HepG2 (cell line): Measurements from ENCODE around the gene TTC31. TPM values are rescaled to one million over a fixed set of nuclear protein-coding genes. Genes with fewer than 3 reads are reported as not detected.

Experiments used
- FIP1L1 ChIP-seq: fragments of 200-400 bp; formaldehyde crosslinking; IDR thresholded peaks from 2 replicates; pipeline ENCODE4 v1.6.1; 2018; ENCODE audit warnings: low read depth, mild to moderate bottlenecking, low read length, moderate library complexity, borderline replicate concordance; ENCODE audit not compliant: insufficient read depth
- IRF2 ChIP-seq: IDR thresholded peaks from 2 replicates; pipeline ENCODE4 v1.6.1; 2018; ENCODE audit warnings: missing genetic modification reagents, missing compliant biosample characterization
- PHF5A ChIP-seq: IDR thresholded peaks from one replicate; pipeline ENCODE4 v1.6.1; 2018; ENCODE audit warnings: low read depth, missing genetic modification reagents; ENCODE audit not compliant: unreplicated experiment
- TBP ChIP-seq: sonication (generic); formaldehyde crosslinking; IDR thresholded peaks from 2 replicates; pipeline ENCODE4 v1.5.0; 2020; ENCODE audit warnings: missing genetic modification reagents
- WIZ ChIP-seq: sonication (generic); formaldehyde crosslinking; IDR thresholded peaks from 2 replicates; pipeline ENCODE4 v1.5.1; 2020; ENCODE audit warnings: mild to moderate bottlenecking, missing genetic modification reagents
- ZBTB21 ChIP-seq: sonication (generic); formaldehyde crosslinking; IDR thresholded peaks from 2 replicates; pipeline ENCODE4 v1.4.0; 2020; ENCODE audit warnings: missing genetic modification reagents
- ZBTB8A ChIP-seq: sonication (generic); formaldehyde crosslinking; IDR thresholded peaks from 2 replicates; pipeline ENCODE4 v1.4.0; 2020; ENCODE audit warnings: mild to moderate bottlenecking, low read depth, missing genetic modification reagents, borderline replicate concordance
- ZMAT3 ChIP-seq: sonication (generic); formaldehyde crosslinking; conservative IDR thresholded peaks from 2 replicates; pipeline ENCODE4 v1.7.0; 2021; ENCODE audit warnings: missing genetic modification reagents
- ZNF296 ChIP-seq: sonication (generic); formaldehyde crosslinking; conservative IDR thresholded peaks from 2 replicates; pipeline ENCODE4 v1.5.0; 2020; ENCODE audit warnings: mild to moderate bottlenecking, missing genetic modification reagents
- ZNF34 ChIP-seq: sonication (generic); formaldehyde crosslinking; IDR thresholded peaks from 2 replicates; pipeline ENCODE4 v1.4.0; 2020; ENCODE audit warnings: mild to moderate bottlenecking, missing genetic modification reagents, borderline replicate concordance
- ZNF44 ChIP-seq: sonication (generic); formaldehyde crosslinking; IDR thresholded peaks from 2 replicates; pipeline ENCODE4 v1.5.1; 2020; ENCODE audit warnings: mild to moderate bottlenecking, missing genetic modification reagents
- ZNF484 ChIP-seq: sonication (generic); formaldehyde crosslinking; IDR thresholded peaks from 2 replicates; pipeline ENCODE4 v1.5.1; 2020; ENCODE audit warnings: mild to moderate bottlenecking, low read depth, missing genetic modification reagents, borderline replicate concordance
- polyA plus RNA-seq, 8 experiments: library from polyadenylated mRNA; depleted of rRNA in 3 of 8; stranded (reverse) in 7 of 8; unstranded in 1 of 8; fragments of >200 nt; fragmentation: Illumina TruSeq in 4 of 8; extraction: Trizol in 4 of 8; gene quantifications; 2 replicates each; pipeline versions ENCODE4 v1.2.1 to v1.2.3, GENCODE V29; 2011 to 2016; ENCODE audit warnings: low read depth in 4 of 8, missing spikeins in 1 of 8, mixed read lengths in 1 of 8; ENCODE audit not compliant: insufficient read depth in 1 of 8
- total RNA-seq, 5 experiments: library from RNA; depleted of rRNA; stranded (reverse); fragments of >200 nt; fragmentation: Illumina TruSeq; extraction: Trizol; gene quantifications; 2 replicates each; pipeline ENCODE4 v1.2.3, GENCODE V29; 2016; ENCODE audit warnings: low read depth in 1 of 5
- TF ChIP-seq, protein P1 (sequence below), 2 experiments: fragments of 450-650 bp in 1 of 2; sonication (generic) in 1 of 2; formaldehyde crosslinking in 1 of 2; IDR thresholded peaks; 2 replicates each; pipeline versions ENCODE4 v1.6.1 to v1.8.0; 2016 to 2022; ENCODE audit warnings: antibody characterized with exemption in 1 of 2, mild to moderate bottlenecking in 1 of 2, missing genetic modification reagents in 1 of 2
- TF ChIP-seq, protein P2 (sequence below): IDR thresholded peaks from 2 replicates; pipeline ENCODE4 v1.6.1; 2016; ENCODE audit warnings: missing genetic modification reagents, missing compliant biosample characterization
- TF ChIP-seq, protein P3 (sequence below): sonication (generic); formaldehyde crosslinking; IDR thresholded peaks from 2 replicates; pipeline ENCODE4 v1.9.0; 2021; ENCODE audit warnings: missing genetic modification reagents, borderline replicate concordance

Gene TTC31
- total and polyA plus RNA-seq, 2 of the 13 experiments (the other 11 are each of a cell fraction or from before 2014, with no cell fraction given) = 28.3 to 39.5 TPM

DNA sequence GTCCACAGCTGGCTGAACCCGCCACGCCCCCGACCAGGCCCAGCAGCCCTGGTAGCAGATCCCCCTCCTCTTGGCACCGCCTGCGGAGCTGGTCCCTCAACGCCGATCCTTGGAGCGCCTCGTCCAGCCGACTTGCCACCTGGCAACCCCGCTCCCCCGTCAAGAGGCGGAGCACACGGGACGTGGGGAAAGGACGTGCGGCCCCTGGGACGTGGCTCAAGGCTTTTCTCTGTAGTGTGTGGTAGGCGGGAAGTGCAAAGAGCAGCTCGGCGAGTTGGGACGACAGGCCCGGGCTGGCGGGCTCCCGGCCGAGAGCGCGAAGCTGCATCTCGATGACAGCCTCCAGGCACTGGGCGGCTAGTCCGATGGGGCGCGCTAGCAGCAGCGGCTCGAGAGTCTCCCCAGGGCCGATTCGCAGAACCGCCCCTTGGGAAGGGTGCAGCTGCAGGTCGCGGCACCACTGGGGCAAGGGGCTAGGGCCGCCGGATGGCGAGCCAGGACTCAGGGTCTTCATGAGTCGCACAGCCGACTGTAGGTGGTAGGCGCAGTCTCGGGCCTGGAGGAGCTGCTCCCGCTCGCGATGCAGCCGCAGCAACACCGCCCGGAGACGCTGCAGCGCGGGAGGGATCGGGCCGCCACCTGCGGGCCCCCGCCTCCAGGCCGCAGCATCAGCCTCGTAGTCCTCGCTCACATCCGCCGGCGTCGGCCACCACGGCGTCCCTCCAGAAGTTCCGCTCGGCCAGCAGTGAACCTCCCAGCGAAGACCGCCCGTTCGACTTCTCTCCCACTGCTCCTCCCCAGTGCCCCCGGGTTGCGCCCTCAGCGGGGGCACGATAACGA, 700 bp upstream of the TTC31 start (continued):
- TF ChIP-seq, protein P1, sequence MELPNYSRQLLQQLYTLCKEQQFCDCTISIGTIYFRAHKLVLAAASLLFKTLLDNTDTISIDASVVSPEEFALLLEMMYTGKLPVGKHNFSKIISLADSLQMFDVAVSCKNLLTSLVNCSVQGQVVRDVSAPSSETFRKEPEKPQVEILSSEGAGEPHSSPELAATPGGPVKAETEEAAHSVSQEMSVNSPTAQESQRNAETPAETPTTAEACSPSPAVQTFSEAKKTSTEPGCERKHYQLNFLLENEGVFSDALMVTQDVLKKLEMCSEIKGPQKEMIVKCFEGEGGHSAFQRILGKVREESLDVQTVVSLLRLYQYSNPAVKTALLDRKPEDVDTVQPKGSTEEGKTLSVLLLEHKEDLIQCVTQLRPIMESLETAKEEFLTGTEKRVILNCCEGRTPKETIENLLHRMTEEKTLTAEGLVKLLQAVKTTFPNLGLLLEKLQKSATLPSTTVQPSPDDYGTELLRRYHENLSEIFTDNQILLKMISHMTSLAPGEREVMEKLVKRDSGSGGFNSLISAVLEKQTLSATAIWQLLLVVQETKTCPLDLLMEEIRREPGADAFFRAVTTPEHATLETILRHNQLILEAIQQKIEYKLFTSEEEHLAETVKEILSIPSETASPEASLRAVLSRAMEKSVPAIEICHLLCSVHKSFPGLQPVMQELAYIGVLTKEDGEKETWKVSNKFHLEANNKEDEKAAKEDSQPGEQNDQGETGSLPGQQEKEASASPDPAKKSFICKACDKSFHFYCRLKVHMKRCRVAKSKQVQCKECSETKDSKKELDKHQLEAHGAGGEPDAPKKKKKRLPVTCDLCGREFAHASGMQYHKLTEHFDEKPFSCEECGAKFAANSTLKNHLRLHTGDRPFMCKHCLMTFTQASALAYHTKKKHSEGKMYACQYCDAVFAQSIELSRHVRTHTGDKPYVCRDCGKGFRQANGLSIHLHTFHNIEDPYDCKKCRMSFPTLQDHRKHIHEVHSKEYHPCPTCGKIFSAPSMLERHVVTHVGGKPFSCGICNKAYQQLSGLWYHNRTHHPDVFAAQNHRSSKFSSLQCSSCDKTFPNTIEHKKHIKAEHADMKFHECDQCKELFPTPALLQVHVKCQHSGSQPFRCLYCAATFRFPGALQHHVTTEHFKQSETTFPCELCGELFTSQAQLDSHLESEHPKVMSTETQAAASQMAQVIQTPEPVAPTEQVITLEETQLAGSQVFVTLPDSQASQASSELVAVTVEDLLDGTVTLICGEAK (IDR thresholded peaks at IDR 0.05) = no peak
- TF ChIP-seq, protein P1 (CRISPR knock-in tag; IDR thresholded peaks at IDR 0.05) = no peak; the same call in 1 of the 2 replicates
- 0 out of 2 replicates have a peak, but pooled peaks have one; percentile 18 for TF ChIP-seq ZNF34 (CRISPR knock-in tag)
- peak; percentile 87; the same call in 1 of the 2 replicates for TF ChIP-seq WIZ
- no peak for TF ChIP-seq ZBTB8A (CRISPR knock-in tag)
- TF ChIP-seq, protein P2, sequence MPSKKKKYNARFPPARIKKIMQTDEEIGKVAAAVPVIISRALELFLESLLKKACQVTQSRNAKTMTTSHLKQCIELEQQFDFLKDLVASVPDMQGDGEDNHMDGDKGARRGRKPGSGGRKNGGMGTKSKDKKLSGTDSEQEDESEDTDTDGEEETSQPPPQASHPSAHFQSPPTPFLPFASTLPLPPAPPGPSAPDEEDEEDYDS (CRISPR knock-in tag) = no peak
- peak; percentile 92 for TF ChIP-seq ZNF484 (CRISPR knock-in tag)
- TF ChIP-seq IRF2 = no peak; the same call in 1 of the 2 replicates
- TF ChIP-seq ZNF44 = no peak
- no peak; the same call in 1 of the 2 replicates for TF ChIP-seq ZNF296 (CRISPR knock-in tag)
- TF ChIP-seq ZBTB21 (CRISPR knock-in tag) = no peak
- no peak for TF ChIP-seq FIP1L1
- no peak for TF ChIP-seq PHF5A (CRISPR knock-in tag)
- TF ChIP-seq ZMAT3 (CRISPR knock-in tag) = peak; percentile 55; the same call in 1 of the 2 replicates
- TF ChIP-seq TBP (CRISPR knock-in tag) = 0 out of 2 replicates have a peak, but pooled peaks have one; percentile 22
- TF ChIP-seq, protein P3, sequence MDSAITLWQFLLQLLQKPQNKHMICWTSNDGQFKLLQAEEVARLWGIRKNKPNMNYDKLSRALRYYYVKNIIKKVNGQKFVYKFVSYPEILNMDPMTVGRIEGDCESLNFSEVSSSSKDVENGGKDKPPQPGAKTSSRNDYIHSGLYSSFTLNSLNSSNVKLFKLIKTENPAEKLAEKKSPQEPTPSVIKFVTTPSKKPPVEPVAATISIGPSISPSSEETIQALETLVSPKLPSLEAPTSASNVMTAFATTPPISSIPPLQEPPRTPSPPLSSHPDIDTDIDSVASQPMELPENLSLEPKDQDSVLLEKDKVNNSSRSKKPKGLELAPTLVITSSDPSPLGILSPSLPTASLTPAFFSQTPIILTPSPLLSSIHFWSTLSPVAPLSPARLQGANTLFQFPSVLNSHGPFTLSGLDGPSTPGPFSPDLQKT (CRISPR knock-in tag) = no peak
